Dendritic cell treated with granulocyte-macrophage colony-stimulating factor and Interleukin-4, amounts not matched to agents 40 ng/mL and 50 ng/mL, for 4 days (primary cell): Measurements from ENCODE around the gene PTPRN2.

Experiments
- H3K27ac Mint-ChIP-seq: one replicate; pipeline ENCODE4 v1.8.0; 2022; ENCODE audit warnings: mild to moderate bottlenecking, mixed read lengths
- H3K27me3 Mint-ChIP-seq: one replicate; pipeline ENCODE4 v1.8.0; 2022; ENCODE audit warnings: mild to moderate bottlenecking, mixed read lengths
- H3K36me3 Mint-ChIP-seq: one replicate; pipeline ENCODE4 v1.8.0; 2022; ENCODE audit warnings: low read depth, mixed read lengths
- H3K4me1 Mint-ChIP-seq: one replicate; pipeline ENCODE4 v1.8.0; 2022; ENCODE audit warnings: low read depth, mixed read lengths
- H3K4me3 Mint-ChIP-seq: one replicate; pipeline ENCODE4 v1.8.0; 2022; ENCODE audit warnings: mild to moderate bottlenecking, moderate library complexity, mixed read lengths
- H3K9me3 Mint-ChIP-seq: one replicate; pipeline ENCODE4 v1.8.0; 2022; ENCODE audit warnings: mixed read lengths
- intact Hi-C: fragments of 100-400 bp; cut with micrococcal nuclease; formaldehyde crosslinking; loops from one replicate; pipeline ENCODE4 v1.15.0; 2022

The PTPRN2 gene

DNA sequence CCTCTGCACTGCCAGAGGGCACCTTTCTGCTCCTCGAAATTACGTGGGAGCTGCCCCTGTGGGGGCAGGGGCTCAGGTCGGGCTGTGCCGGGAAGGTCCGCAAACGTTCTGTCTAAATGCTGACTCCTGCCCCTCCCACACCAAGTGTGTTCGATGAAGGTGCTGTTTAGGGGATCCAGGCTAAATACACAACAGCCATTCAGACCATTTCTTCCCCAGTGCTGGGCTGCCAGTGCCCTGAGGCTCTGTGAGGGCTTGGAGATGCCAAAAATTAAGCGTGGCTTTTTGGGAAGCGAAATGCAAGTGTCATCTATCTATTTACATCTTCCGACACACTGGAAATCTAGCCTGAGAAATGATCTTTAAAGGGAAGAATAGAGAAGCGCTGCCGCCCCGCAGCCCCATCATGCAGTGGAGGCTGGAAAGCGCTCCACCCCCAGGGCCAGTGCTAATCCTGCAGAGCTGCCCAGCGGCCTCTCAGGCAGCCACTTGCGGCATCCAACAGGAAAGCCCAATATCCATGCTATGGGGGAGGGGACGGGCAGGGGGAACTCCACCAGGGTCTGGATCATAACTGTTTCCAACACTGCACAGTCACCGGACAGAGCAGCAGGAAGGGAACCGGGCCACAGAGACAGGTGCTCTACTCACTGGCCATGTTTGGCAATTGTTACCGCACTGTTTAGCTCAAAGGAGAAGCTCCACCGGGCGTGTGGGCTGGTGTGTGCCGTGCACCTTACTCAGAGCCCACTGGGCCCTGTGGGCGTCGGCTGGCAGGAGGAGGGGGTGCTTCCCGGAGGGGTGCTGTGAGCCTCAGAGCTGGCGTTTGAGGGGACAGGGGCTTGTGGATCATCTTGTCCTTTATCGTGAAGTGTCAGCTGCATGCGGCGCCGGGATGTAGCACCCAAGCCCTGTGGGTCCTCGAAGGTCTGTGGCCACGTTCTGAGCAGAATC is 1045.3 kb downstream of the PTPRN2 start:
- Mint-ChIP-seq H3K27me3 (no peaks in the 10 kb centered on the region), H3K4me1 (no peaks in the 10 kb centered on the region), H3K36me3 (no peaks in the 10 kb centered on the region), H3K4me3 (no peak overlapping the region), H3K27ac (no peak overlapping the region), H3K9me3 (no peaks in the 10 kb centered on the region)
- intact Hi-C loops, result no loop called here

DNA sequence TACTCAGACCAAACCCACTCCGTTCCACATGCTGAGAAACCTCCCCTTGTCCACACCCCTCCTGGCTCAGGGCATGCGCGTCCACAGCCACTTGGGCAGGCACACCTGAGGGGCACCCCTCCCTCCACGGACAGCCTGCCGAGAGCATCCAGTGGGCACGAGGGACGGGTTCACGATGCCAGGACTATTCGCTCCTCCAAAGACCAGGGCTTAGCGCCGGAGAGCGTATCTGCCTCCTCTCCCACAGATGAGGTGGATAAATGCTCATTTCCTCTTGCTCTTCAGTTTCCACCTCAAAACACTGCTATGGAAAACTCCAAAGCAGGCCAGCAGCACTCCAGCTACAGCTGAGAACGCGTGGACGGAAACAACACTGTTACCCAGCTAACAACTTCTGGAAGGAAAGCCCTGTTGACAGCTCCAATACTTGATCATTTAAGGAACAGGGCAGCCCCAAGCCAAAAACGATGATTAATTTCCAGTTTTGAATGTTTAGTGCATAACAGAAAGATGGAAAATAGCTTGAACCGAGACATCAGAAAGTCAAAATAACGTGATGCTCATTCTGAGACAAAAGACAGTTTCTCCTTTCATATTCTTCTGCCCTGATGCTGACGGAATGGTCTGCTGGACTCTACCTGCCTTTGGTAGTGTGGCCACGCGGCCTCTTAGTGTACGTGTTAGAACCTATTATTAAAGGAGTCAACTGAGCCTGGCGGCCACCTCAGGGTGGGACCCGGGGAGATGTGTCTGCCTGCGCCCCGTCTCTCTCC is 1046.1 kb downstream of the PTPRN2 start:
- no peaks in the 10 kb centered on the region for H3K9me3 Mint-ChIP-seq
- peaks cover 5% of the 10 kb centered on the region for H3K27me3 Mint-ChIP-seq
- H3K36me3 Mint-ChIP-seq, result no peaks in the 10 kb centered on the region
- H3K4me1 Mint-ChIP-seq, result no peaks in the 10 kb centered on the region
- no peak overlapping the region for H3K27ac Mint-ChIP-seq
- intact Hi-C loops, result no loop called here
- no peak overlapping the region for H3K4me3 Mint-ChIP-seq

DNA sequence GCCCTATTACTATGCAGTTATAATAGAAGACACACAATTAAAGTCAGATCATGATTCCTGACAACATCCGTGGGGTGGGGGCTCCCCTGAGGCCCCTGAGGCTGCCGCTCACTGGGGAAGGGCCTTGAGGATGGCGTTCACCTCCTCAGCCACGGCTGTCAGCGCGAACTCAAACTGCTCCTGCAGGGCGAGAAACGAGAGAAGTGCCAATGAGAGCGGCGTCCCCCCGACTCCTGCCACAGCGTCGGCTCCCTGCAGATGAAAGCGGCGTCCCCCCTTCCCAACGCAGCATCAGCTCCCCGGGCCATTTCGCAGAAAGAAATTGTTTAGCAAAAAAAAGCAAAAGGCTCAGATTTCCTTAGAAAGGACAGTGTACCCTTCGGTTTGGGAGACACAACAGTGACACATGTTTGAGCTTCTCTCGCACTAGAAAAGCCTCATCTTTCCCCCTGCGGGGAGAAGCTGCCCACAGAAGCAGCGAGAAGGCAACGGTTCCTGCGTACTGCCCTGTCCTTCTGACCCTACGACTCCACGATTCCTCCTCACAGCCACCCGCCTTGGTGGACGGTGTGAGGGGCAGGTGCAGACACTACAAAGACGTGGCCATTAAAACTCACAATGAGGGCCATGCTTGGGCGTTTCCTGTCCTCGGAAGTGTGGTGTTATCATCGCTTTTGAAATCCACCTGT is 1046.9 kb downstream of the PTPRN2 start:
- H3K4me1 Mint-ChIP-seq, result no peaks in the 10 kb centered on the region
- intact Hi-C loops, result no loop called here
- H3K4me3 Mint-ChIP-seq, result no peak overlapping the region
- no peaks in the 10 kb centered on the region for H3K36me3 Mint-ChIP-seq
- H3K27me3 Mint-ChIP-seq, result peaks cover 5% of the 10 kb centered on the region
- no peak overlapping the region for H3K27ac Mint-ChIP-seq
- H3K9me3 Mint-ChIP-seq, result no peaks in the 10 kb centered on the region

DNA sequence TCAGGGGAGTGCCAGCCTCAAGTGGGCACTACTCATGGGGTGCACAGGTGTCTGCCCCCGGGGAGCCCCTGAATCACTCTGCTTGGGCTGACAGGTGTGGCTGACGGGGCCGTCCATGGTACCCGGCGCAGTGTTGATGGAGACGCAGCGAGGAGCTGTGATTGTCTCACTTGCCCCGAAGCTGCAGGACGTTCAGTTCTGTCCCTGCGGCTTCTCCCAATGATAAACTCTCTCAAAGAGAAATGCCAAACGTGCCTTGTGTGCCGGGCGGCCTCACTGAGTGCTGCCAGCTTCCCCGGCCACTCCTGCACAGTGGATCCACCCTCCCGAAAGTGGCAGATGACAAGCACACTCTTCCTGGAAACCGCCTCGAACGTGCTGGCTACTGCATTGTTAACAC is 1047.6 kb downstream of the PTPRN2 start:
- H3K27me3 Mint-ChIP-seq, result peaks cover 5% of the 10 kb centered on the region
- H3K9me3 Mint-ChIP-seq, result no peaks in the 10 kb centered on the region
- H3K36me3 Mint-ChIP-seq, result no peaks in the 10 kb centered on the region
- no peak overlapping the region for H3K27ac Mint-ChIP-seq
- no peaks in the 10 kb centered on the region for H3K4me1 Mint-ChIP-seq
- H3K4me3 Mint-ChIP-seq, result no peak overlapping the region
- intact Hi-C loops, result no loop called here

DNA sequence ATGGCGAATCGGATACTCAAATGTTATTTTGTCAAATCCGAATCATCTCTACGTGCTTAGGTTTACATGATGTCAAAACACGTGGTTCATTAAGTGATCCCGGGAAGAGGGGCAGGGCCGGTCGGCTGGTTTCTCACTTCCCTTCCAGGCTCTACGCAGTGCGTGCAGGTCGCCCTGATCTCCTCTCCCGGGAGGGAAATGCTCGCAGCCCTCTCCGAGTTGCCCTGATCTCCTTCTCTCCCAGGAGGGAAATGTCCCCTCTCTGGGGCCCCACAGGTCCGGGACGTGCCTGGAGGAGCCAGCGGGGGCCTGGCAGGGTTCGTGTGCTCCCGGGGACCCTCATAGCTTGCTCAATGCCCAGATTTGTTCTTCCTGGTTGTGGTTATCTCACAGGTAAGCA is 1048.1 kb downstream of the PTPRN2 start:
- H3K4me1 Mint-ChIP-seq, result no peaks in the 10 kb centered on the region
- peaks cover 5% of the 10 kb centered on the region for H3K27me3 Mint-ChIP-seq
- H3K36me3 Mint-ChIP-seq, result no peaks in the 10 kb centered on the region
- intact Hi-C loops, result no loop called here
- H3K4me3 Mint-ChIP-seq, result no peak overlapping the region
- no peak overlapping the region for H3K27ac Mint-ChIP-seq
- no peaks in the 10 kb centered on the region for H3K9me3 Mint-ChIP-seq

DNA sequence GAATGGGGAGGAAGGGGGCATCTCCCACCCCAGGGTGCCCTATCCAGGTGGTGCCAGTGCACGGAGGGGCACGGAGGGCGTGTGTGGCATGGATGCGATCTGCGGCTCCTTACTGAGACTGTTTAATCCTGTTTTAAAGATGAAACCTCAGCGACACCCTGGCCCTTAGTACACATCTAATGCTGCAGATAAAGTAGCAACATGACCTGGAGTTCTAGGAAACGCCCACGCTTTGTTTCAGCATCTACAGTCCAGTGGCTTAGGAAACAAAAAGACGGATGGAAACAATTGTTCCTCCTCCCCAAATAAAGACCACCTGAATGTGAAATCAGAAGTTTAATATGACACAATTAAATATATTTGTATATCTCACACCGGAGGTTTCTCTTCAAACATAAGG is 1048.9 kb downstream of the PTPRN2 start:
- intact Hi-C loops, result no loop called here
- Mint-ChIP-seq H3K27me3 (peaks cover 8% of the 10 kb centered on the region), H3K36me3 (no peaks in the 10 kb centered on the region), H3K27ac (no peak overlapping the region), H3K4me1 (no peaks in the 10 kb centered on the region), H3K4me3 (no peak overlapping the region), H3K9me3 (no peaks in the 10 kb centered on the region)

DNA sequence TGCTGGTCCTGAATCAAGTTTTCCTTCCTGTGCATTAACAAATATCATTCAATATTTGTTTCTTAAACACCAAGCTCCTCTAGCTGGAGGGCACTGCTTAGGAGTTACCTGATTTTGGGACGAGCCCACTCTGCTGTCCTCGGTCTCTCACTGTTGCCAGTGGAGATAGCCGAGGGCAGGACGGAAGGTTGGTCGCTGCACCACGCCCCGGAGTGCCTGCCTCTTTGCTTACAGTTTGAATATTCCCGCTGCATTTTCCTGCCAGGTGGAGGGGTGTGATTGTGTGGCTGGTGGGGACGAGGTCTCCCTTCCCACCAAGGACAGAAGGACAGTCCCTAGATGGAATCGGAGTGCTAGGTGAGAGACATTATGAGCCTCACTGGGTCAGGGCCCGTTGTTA is 1049.3 kb downstream of the PTPRN2 start:
- H3K27ac Mint-ChIP-seq, result no peak overlapping the region
- intact Hi-C loops, result no loop called here

DNA sequence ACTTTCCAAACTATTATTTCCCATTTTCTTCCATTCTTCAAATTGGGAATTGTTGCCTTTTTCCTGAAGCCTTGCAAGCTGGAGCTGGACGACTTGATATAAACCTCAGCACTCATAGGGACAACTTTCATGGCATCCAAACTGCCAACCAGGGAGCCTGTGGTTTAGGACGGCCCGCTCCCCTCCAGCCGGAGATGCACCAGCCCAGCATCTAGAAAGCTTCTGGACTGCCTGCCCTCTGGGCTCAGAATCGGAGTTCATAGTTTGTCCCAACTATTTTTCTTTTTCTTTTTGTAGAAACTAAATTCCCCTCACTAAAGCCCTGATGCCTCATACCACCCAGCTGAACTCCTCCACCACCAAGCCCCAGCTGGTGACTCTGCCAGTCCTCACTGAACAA is 1050.6 kb downstream of the PTPRN2 start:
- H3K9me3 Mint-ChIP-seq, result peaks cover 9% of the 10 kb centered on the region
- intact Hi-C loops, result no loop called here
- H3K4me3 Mint-ChIP-seq, result no peak overlapping the region
- H3K36me3 Mint-ChIP-seq, result no peaks in the 10 kb centered on the region
- no peaks in the 10 kb centered on the region for H3K4me1 Mint-ChIP-seq
- H3K27me3 Mint-ChIP-seq, result peaks cover 15% of the 10 kb centered on the region
- no peak overlapping the region for H3K27ac Mint-ChIP-seq

More for the DNA sequence above, 1049.3 kb downstream of the PTPRN2 start:
- H3K9me3 Mint-ChIP-seq, result peaks cover 3% of the 10 kb centered on the region
- H3K4me3 Mint-ChIP-seq, result no peak overlapping the region
- H3K27me3 Mint-ChIP-seq, result peaks cover 10% of the 10 kb centered on the region
- no peaks in the 10 kb centered on the region for H3K36me3 Mint-ChIP-seq
- H3K4me1 Mint-ChIP-seq, result no peaks in the 10 kb centered on the region

DNA sequence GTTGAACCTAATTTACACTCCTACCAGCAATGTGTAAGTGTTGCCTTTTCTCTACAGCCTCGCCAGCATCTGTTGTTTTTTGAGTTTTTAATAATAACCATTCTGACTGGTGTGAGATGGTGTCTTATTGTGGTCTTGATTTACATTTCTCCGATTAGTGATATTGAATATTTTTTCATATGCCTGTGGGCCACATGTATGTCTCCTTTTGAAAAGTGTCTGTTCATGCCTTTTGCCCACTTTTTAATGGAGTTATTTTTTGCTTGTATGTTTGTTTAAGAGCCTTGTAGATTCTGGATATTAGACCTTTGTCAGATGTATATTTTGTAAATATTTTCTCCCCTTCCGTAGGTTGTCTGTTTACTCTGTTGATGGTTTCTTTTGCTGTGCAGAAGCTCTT is 1055.6 kb downstream of the PTPRN2 start:
- H3K27ac Mint-ChIP-seq, result no peak overlapping the region
- intact Hi-C loops, result no loop called here
- H3K27me3 Mint-ChIP-seq, result peaks cover 12% of the 10 kb centered on the region
- no peaks in the 10 kb centered on the region for H3K4me1 Mint-ChIP-seq
- H3K36me3 Mint-ChIP-seq, result no peaks in the 10 kb centered on the region
- no peak overlapping the region for H3K4me3 Mint-ChIP-seq
- H3K9me3 Mint-ChIP-seq, result peaks cover 9% of the 10 kb centered on the region

DNA sequence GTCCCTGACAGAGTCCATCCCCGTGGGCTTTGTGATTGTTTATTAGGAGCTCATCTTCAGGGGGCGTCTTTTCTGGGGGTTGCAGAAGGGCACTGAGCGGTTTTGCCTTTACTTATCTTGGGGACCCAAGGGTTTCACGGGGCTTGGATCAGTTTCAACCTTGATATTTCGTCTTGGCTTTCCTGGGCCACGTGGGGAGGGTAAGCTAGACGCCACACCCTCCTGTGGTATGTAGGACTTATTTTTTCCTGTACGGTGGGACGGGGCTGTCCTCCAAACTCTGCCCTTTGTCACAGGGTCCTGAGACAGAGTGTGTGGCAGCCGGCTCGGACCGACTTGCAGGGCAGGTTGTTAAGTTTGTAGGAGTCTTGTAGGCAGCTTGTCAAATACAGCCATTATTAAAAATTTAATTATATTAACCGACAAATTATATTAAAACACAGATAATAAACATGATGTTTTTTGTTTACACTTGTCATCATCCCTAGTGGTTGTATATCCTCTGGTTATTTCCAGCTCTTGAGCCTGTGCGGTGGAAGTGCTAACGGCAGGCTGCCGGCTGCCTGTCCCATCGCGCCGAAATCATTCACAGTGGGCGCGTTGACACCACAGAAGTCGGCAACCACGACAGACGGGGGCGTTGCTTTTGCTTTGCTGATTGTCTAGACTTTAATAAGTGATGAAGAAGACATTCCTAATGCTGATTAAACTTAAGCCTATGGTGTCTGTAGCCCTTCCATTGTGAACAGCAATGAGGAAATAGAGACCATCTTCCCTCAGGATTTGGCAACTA is 1057.7 kb downstream of the PTPRN2 start:
- Mint-ChIP-seq H3K4me1 (no peaks in the 10 kb centered on the region), H3K27ac (no peak overlapping the region), H3K9me3 (peaks cover 9% of the 10 kb centered on the region), H3K27me3 (peaks cover 14% of the 10 kb centered on the region), H3K4me3 (no peak overlapping the region), H3K36me3 (no peaks in the 10 kb centered on the region)
- intact Hi-C loops, result no loop called here

DNA sequence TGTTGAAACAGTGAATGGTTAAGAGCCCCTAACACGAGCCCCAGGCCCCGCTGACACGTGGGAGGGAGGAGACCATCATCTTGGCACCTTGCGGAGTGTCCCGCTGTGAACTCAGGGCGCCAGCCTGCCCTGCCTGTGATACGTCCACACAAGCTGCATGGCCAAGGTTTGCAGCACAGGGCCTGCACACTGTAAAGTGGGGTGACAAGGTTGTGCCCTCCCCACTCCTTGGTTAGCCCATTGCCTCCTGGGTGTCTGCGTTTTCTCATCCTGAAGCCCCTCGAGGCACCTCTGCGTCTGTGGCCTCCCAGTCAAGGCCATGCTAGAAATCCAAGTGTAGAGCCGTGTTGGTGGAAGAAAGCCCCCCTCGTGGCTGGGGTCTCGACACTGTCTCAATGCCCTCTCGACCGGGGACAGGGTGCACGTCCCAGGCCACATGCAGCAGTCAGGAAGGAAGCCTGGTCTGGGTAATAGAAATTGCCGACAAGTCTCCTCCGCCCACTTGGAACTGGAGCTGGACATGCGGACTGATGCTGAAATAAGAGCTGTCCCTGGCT is 1058.8 kb downstream of the PTPRN2 start:
- H3K27ac Mint-ChIP-seq, result no peak overlapping the region
- intact Hi-C loops, result no loop called here
- peaks cover 9% of the 10 kb centered on the region for H3K9me3 Mint-ChIP-seq
- peaks cover 14% of the 10 kb centered on the region for H3K27me3 Mint-ChIP-seq
- H3K36me3 Mint-ChIP-seq, result no peaks in the 10 kb centered on the region
- H3K4me3 Mint-ChIP-seq, result no peak overlapping the region
- no peaks in the 10 kb centered on the region for H3K4me1 Mint-ChIP-seq

DNA sequence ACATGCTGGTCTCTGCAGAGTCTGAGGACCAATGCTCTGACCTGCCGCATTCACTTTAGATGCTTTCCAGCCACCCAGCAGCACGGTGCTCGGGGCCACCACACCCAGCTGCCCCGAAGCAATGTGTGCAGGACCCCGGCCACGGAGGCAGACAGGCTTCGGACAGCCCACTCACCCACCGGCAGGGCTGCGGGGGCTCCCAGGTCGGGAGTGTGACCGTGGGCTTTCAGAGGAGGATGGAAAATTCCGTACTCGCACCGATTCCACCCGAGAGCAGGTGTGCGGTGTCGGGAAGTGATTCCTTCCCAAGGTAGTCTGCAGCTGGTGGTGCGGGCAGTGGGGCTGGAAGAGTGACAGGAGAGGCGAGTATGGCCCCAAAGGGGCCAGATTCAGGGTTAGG is 1059.9 kb downstream of the PTPRN2 start:
- no peaks in the 10 kb centered on the region for H3K9me3 Mint-ChIP-seq
- no peak overlapping the region for H3K4me3 Mint-ChIP-seq
- peaks cover 10% of the 10 kb centered on the region for H3K27me3 Mint-ChIP-seq
- H3K36me3 Mint-ChIP-seq, result no peaks in the 10 kb centered on the region
- H3K27ac Mint-ChIP-seq, result no peak overlapping the region
- no peaks in the 10 kb centered on the region for H3K4me1 Mint-ChIP-seq
- intact Hi-C loops, result no loop called here

DNA sequence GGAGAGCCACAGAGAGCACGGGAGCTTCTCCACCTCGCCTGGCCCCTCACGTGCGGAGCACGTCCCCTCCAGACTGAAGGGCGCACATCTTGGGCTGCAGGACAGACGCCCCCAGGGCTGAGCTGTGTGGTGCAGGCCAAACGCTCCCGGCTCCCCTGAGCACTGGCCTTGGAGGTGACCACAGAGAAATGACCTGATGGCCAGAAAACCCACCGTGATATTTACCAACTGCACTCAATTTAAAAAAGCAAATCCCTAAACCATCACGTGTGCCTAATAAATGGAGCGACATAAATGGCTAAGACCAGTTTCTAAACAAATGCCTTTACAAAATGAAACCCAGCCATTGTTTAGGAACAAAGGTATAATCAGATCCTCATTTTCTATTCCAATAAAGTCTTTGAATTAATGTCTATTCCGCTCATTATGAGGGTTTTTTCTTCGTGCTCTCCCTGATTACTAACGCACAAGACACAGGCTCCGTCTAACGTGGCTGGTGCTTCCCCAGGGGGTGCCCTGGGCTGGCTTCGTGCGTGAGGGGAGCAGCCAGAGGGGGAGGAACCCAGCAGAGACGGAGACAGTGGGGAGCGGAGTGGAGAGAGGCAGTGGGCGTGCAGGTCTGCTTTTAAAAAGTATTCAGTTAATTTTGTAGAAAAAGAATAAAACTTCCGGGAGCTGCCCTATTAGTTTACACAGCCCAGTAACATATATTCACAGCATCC is 1060.5 kb downstream of the PTPRN2 start:
- H3K27me3 Mint-ChIP-seq, result peaks cover 7% of the 10 kb centered on the region
- no peak overlapping the region for H3K27ac Mint-ChIP-seq
- intact Hi-C loops, result no loop called here
- no peak overlapping the region for H3K4me3 Mint-ChIP-seq
- H3K36me3 Mint-ChIP-seq, result no peaks in the 10 kb centered on the region
- no peaks in the 10 kb centered on the region for H3K9me3 Mint-ChIP-seq
- no peaks in the 10 kb centered on the region for H3K4me1 Mint-ChIP-seq
